ENCODE results near the gene NTM.

Gene NTM

DNA sequence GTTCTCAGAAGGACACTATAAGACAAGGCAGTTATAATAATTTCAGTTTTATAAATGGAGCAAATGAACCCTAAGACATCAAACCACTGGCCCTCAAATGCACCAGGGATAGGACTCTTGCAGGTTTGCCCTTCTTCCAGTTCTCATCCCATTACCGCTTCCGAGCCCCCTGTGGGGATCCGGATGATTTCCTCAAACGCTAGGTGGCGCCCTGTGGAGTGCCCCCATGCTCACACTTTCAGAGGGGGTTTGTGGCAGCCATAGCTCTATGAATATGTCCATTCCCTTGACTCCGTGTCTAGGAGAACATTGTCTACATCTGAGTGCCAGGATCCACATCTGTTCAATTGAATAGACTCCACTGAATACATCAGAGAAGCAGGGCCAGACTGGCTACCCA lies 816.3 kb downstream of the NTM start:
- no peak for DNase-seq (ENCODE audit: insufficient read length, low spot score)
- TF ChIP-seq POLR2A (IDR thresholded peaks at IDR 0.05; ENCODE audit: low read depth, low read length) (no peak), PAX5 (IDR thresholded peaks at IDR 0.05; ENCODE audit: insufficient read depth, low read length, severe bottlenecking) (no peak), SPI1 (IDR thresholded peaks at IDR 0.05; ENCODE audit: low read depth, low read length) (no peak), POLR2AphosphoS5 (IDR thresholded peaks at IDR 0.05; ENCODE audit: low read depth, low read length) (no peak), POU2F2 (IDR thresholded peaks at IDR 0.05; ENCODE audit: low read depth, low read length) (no peak), TAF1 (IDR thresholded peaks at IDR 0.05; ENCODE audit: low read depth, low read length) (no peak)
- no peak for FAIRE-seq

DNA sequence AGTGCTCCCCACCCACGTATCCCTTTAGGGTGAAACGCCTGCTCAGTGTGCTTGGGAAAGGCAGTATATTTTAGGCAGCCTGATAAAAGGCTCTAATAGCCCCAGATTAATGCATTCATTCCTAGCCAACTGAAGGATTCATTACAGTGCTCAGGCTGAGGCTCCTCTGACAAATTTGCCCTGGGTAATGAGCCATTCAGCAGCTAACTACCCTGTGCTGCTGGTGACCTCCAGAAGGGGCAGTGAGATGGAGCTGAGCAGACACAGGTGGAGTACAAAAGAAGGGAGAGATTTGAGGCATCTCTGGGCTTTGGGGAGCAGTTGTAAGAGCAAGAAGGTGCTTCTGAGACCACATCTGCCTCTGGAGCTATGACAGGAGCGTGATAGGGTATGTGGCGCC lies 817.0 kb downstream of the NTM start:
- DNase-seq (ENCODE audit: insufficient read length, low spot score) (no peak), FAIRE-seq (no peak)
- TF ChIP-seq TAF1 (IDR thresholded peaks at IDR 0.05; ENCODE audit: low read depth, low read length), result no peak

DNA sequence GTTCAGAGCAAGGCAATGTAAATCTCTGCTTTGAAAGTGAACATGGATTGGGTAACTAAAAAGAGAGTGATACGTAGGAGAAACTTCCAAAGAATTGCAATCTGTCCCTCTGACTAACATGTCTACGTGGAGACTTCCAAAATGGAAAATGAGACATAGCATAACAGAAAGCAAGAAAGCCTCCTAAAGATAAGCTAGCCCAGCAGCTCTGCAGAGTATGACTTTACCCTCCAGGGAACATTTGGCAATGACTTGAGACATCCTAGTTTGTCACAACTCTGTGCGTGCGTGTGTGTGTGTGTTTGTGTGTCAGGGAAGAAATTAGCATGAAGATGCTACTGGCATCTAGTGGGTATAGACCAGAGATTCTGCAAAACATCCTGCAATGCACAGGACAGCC lies 817.4 kb downstream of the NTM start:
- DNase-seq (ENCODE audit: insufficient read length, low spot score) (no peak), FAIRE-seq (no peak)
- no peak for TF ChIP-seq POLR2A (IDR thresholded peaks at IDR 0.05; ENCODE audit: low read depth, low read length)
- TF ChIP-seq SPI1 (IDR thresholded peaks at IDR 0.05; ENCODE audit: low read depth, low read length), result no peak
- TF ChIP-seq POU2F2 (IDR thresholded peaks at IDR 0.05; ENCODE audit: low read depth, low read length), result no peak
- TF ChIP-seq PAX5 (IDR thresholded peaks at IDR 0.05; ENCODE audit: insufficient read depth, low read length, severe bottlenecking), result no peak
- no peak for TF ChIP-seq POLR2AphosphoS5 (IDR thresholded peaks at IDR 0.05; ENCODE audit: low read depth, low read length)
- no peak for TF ChIP-seq TAF1 (IDR thresholded peaks at IDR 0.05; ENCODE audit: low read depth, low read length)

DNA sequence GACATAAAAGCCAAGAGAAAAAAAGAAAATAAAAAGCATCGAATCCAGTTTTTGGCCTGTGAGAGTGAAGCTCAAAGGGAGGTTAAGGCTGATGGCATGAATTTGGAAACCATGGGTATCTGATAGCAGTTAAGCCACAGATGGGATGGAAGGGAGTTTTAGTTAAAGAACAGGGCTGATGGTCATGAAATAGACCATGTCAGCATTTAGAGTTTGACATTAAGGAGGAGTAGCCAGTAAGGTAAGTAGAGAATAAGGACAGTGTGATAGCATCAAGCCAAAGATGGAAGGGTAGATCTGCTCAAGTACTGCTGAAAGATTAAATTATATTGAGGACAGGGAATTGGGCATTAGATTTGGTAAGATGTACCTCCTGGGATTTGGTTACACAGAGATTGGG lies 826.5 kb downstream of the NTM start:
- no peak for TF ChIP-seq TAF1 (IDR thresholded peaks at IDR 0.05; ENCODE audit: low read depth, low read length)
- TF ChIP-seq SPI1 (IDR thresholded peaks at IDR 0.05; ENCODE audit: low read depth, low read length), result no peak
- no peak for TF ChIP-seq POU2F2 (IDR thresholded peaks at IDR 0.05; ENCODE audit: low read depth, low read length)
- no peak for TF ChIP-seq POLR2A (IDR thresholded peaks at IDR 0.05; ENCODE audit: low read depth, low read length)
- no peak for TF ChIP-seq PAX5 (IDR thresholded peaks at IDR 0.05; ENCODE audit: insufficient read depth, low read length, severe bottlenecking)
- TF ChIP-seq POLR2AphosphoS5 (IDR thresholded peaks at IDR 0.05; ENCODE audit: low read depth, low read length), result no peak
- DNase-seq (ENCODE audit: insufficient read length, low spot score) (no peak), FAIRE-seq (no peak)

DNA sequence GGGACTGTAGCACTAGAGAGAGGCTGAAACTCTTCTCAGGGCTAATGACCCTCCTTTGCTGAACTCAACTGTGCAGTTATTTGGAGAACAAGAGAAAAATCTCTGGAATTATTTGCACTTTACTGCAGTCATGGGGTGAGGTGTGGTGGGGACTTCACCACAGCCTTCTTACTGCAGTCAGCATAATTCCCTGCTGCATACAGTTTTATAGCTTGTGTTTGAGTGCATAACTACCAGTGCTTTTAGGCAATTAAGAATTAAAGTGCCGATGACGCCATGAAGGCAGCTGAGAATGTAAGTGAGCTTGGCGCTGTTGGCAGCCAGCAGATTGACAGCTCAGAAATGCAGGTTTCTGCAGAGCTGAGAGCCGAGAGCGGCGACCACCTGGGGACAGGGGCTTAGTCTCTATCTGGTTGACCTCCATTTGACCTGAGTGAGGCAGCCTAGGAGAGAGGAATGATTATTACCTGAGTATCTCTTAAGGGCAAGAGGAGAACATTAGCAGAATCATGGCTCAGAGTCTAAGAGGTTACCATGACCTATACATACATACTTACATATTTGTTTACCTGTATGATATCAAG lies 830.0 kb downstream of the NTM start:
- no peak for FAIRE-seq
- no peak for TF ChIP-seq POLR2AphosphoS5 (IDR thresholded peaks at IDR 0.05; ENCODE audit: low read depth, low read length)
- no peak for TF ChIP-seq POU2F2 (IDR thresholded peaks at IDR 0.05; ENCODE audit: low read depth, low read length)
- TF ChIP-seq POLR2A (IDR thresholded peaks at IDR 0.05; ENCODE audit: low read depth, low read length), result no peak
- no peak for TF ChIP-seq TAF1 (IDR thresholded peaks at IDR 0.05; ENCODE audit: low read depth, low read length)
- no peak for TF ChIP-seq PAX5 (IDR thresholded peaks at IDR 0.05; ENCODE audit: insufficient read depth, low read length, severe bottlenecking)
- no peak for TF ChIP-seq SPI1 (IDR thresholded peaks at IDR 0.05; ENCODE audit: low read depth, low read length)
- no peak for DNase-seq (ENCODE audit: insufficient read length, low spot score)

DNA sequence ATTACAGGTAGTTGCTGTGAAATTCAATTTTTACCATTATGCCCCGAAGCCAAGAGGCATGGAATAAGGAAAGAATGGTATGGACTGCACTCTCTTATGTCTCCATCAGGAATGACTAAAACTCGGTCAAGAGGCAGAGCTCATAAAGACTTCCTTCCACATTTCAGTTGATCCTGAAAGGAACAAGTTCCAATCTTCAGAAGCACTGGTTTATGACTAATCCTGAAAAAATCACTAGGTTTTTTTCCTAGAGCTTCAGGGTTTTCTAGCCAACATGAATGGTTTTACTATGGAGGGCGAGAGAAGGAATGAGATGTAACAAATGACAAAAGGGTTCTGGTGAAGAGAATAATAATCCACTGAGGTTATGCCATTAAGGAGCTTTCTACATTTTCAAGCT lies 832.2 kb downstream of the NTM start:
- no peak for FAIRE-seq
- TF ChIP-seq POLR2A (IDR thresholded peaks at IDR 0.05; ENCODE audit: low read depth, low read length), result no peak
- DNase-seq (ENCODE audit: insufficient read length, low spot score), result no peak

DNA sequence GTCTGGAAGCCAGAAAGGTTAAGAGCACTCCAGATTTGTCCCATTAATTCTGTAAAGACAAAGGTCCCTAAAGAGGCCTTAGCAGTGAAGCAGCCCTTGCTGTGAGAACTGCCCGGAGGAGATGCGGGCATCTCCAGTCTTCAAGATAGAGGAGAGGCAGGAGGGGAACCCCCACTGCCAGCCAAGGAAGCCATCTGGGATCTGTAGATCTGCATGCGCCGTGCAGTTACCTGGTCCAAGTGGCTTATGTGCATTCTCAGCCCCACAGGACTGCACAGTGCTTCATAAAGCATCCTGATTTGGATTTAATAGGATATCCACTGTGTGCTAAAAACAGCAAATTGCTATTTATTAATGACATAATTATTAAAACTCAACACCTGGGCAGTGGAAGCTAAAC lies 834.6 kb downstream of the NTM start:
- no peak for TF ChIP-seq TAF1 (IDR thresholded peaks at IDR 0.05; ENCODE audit: low read depth, low read length)
- no peak for TF ChIP-seq SPI1 (IDR thresholded peaks at IDR 0.05; ENCODE audit: low read depth, low read length)
- no peak for TF ChIP-seq POLR2AphosphoS5 (IDR thresholded peaks at IDR 0.05; ENCODE audit: low read depth, low read length)
- TF ChIP-seq PAX5 (IDR thresholded peaks at IDR 0.05; ENCODE audit: insufficient read depth, low read length, severe bottlenecking), result no peak
- no peak for TF ChIP-seq POU2F2 (IDR thresholded peaks at IDR 0.05; ENCODE audit: low read depth, low read length)
- TF ChIP-seq POLR2A (IDR thresholded peaks at IDR 0.05; ENCODE audit: low read depth, low read length), result no peak
- FAIRE-seq (no peak), DNase-seq (ENCODE audit: insufficient read length, low spot score) (no peak)

DNA sequence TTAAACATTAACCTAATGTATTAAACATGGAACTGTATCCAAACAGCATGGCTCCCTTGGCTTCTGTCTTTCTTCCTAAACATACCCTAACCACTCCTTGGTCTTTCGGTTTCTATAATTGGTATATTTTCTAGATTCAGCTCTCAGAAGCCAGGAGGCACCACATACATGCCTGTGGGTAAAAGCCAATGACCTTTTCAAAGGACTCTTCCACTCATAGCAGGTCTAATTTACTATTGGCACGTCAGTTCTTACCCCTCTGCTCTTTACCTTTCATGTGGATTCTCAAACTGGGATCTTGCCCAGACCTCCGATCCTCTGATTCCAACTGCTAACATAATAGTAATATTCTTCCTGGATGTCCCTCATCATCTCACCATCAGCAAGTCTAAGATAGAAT lies 835.1 kb downstream of the NTM start:
- no peak for FAIRE-seq
- no peak for DNase-seq (ENCODE audit: insufficient read length, low spot score)
- TF ChIP-seq POLR2A (IDR thresholded peaks at IDR 0.05; ENCODE audit: low read depth, low read length), result no peak
- no peak for TF ChIP-seq POLR2AphosphoS5 (IDR thresholded peaks at IDR 0.05; ENCODE audit: low read depth, low read length)
- TF ChIP-seq PAX5 (IDR thresholded peaks at IDR 0.05; ENCODE audit: insufficient read depth, low read length, severe bottlenecking), result no peak
- no peak for TF ChIP-seq TAF1 (IDR thresholded peaks at IDR 0.05; ENCODE audit: low read depth, low read length)
- TF ChIP-seq POU2F2 (IDR thresholded peaks at IDR 0.05; ENCODE audit: low read depth, low read length), result no peak
- TF ChIP-seq SPI1 (IDR thresholded peaks at IDR 0.05; ENCODE audit: low read depth, low read length), result no peak

DNA sequence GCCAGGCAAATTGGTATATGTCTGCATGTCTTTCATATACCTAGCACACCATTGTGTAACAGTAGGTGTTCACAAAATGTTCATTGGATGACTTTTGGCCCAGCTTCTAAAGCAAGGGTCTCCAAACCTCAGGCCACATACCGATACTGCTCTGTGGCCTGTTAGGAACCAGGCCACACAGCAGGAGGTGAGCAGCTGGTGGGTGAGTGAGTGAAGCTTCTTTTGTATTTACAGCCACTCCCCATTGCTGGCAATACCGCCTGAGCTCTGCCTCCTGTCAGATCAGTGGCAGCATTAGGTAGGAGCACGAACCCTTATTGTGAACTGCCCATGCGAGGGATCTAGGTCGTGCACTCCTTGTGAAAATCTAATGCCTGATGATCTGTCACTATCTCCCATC lies 836.6 kb downstream of the NTM start:
- FAIRE-seq, result no peak
- TF ChIP-seq POLR2AphosphoS5 (IDR thresholded peaks at IDR 0.05; ENCODE audit: low read depth, low read length), result no peak
- DNase-seq (ENCODE audit: insufficient read length, low spot score), result no peak

DNA sequence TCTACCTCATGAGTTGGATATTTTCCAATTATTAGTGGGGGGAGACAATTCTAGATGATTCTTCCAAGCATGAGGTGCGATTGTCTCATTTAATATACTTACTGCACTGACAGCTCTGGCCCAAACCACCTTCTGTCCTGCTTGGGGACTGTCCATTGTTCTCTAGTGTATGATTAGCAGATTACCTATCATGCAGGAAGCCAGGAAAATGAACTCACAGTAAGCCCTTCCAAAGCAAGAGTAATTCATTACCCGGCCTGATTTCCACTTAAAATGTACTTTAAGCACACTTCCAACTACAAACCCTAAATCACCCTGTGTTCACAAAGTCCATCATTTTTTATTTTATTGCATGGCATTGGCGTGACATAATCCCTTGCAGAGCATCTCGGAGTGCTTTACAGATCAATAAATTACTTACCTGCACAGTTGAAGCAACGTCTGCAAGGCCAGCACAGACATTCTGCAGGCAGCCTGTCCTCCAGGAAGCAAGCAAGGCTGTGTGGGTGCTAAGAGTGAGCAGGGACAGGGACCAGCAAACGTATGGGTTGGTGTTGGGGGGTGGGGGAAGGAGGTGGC lies 838.2 kb downstream of the NTM start:
- FAIRE-seq (no peak), DNase-seq (ENCODE audit: insufficient read length, low spot score) (no peak)
- TF ChIP-seq POLR2A (IDR thresholded peaks at IDR 0.05; ENCODE audit: low read depth, low read length) (no peak), SPI1 (IDR thresholded peaks at IDR 0.05; ENCODE audit: low read depth, low read length) (no peak), POLR2AphosphoS5 (IDR thresholded peaks at IDR 0.05; ENCODE audit: low read depth, low read length) (no peak), TAF1 (IDR thresholded peaks at IDR 0.05; ENCODE audit: low read depth, low read length) (no peak), POU2F2 (IDR thresholded peaks at IDR 0.05; ENCODE audit: low read depth, low read length) (no peak), PAX5 (IDR thresholded peaks at IDR 0.05; ENCODE audit: insufficient read depth, low read length, severe bottlenecking) (no peak)

All from GM12891 (cell line).